CD4-positive, alpha-beta T cell treated with Interleukin-4 for 4 hours (primary cell): ENCODE data around the gene C2orf92.

Experiments used
- DNase-seq: peaks from one replicate; pipeline ENCODE4 v3.0.0-alpha.2; 2020

The C2orf92 gene

GRCh38 chr2:97750017-97750416, 80.5 kb downstream of the C2orf92 start:
- DNase-seq: no peak

DNA sequence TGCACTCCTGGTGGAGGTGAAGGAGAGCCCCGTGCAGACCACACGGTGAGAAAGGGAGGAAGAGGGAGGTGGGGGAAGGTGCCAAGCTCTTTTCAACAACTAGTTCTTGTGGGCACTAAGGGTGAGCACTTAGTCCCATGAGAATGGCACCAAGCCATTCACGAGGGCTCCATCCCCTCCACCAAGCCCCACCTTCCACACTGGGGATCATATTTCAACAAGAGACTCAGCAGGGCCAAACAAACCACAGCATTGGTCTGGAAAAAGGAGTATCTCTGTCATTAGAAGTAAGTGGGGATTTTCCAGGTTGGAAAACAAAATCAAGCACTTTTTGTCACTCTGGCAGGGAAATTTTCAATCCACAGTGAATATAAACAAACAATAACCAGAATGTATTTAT, 82.2 kb downstream of the C2orf92 start:
- no peak for DNase-seq
